ENCODE results near the gene TM2D3. TPM values are rescaled to one million over a fixed set of nuclear protein-coding genes. Genes with fewer than 3 reads are reported as not detected.

The TM2D3 gene
- total RNA-seq, 1 experiment from 2014 or later = 34.7 TPM

DNA sequence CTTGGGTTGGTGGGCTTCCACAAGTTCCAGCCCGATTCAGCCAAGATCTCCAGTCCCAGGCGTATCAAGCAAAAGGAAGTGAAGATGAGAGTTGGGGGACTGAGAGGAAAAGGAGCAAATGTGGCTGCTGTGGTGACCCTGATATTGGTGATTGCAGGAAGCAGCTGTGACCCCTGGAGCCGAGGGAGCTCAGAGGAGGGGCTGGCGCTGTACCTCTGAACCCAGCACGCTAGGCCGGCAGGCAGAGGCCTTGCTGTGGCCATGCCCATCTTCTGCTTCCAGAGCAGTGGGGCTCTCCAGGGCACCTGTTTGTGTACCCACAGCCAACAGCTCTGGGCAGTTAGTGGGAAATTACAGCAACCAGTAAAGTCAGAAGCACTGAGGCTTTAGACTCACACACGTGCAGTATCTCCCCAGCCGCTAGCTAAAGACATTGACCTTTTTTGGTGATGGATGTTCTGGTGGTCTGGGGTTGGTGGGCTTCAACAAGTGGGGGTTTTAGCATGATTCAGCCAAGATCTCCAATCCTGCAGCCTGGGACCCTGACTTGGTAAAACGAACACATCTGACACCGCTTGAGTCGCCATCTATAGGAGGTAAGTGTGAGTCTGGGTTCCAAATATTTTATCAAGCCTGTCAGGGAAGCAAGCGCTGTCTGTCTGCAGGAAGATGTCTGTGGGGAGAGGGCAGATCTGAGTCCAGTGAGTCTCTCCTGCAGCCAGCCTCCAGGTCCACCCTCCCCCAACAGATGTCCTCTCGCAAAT is 33.1 kb downstream of the TM2D3 start:
- CTCF ChIA-PET = no interaction called here
- Histone ChIP-seq H3K4me1 (peaks cover 7% of the 10 kb centered on the region; the same call in 1 of the 2 replicates), H3K4me3 (ENCODE audit: low read depth, low read length) (no peak overlapping the region), H3K27me3 (replicated peaks; ENCODE audit: control insufficient read depth, insufficient read depth, low read length) (no peaks in the 10 kb centered on the region), H3K36me3 (ENCODE audit: control insufficient read depth, insufficient read depth, low read length) (no peaks in the 10 kb centered on the region), H3K9me3 (no peaks in the 10 kb centered on the region)
- peaks cover 14% of the 10 kb centered on the region for H3K4me1 Mint-ChIP-seq (ENCODE audit: low read depth, unreplicated experiment)
- intact Hi-C loops (cut with micrococcal nuclease; ENCODE audit: unreplicated experiment) = no loop called here
- peaks cover 12% of the 10 kb centered on the region for H3K9me3 Mint-ChIP-seq (ENCODE audit: unreplicated experiment)
- no TSS peak for BruUV-seq (replicated peaks)
- H3K4me3 Mint-ChIP-seq (ENCODE audit: unreplicated experiment) = no peak overlapping the region
- no peak for DNase-seq
- H3K27ac Mint-ChIP-seq (ENCODE audit: unreplicated experiment) = no peak overlapping the region
- H3K27me3 Mint-ChIP-seq (ENCODE audit: insufficient read depth, unreplicated experiment) = no peaks in the 10 kb centered on the region
- TF ChIP-seq CTCF (IDR thresholded peaks at IDR 0.05; ENCODE audit: insufficient read depth in 1 of 2, low read depth in 1 of 2, low read length in 1 of 2, severe bottlenecking in 1 of 2, unreplicated experiment in 1 of 2) = no peak
- H3K36me3 Mint-ChIP-seq (ENCODE audit: insufficient read depth, unreplicated experiment) = peaks cover 6% of the 10 kb centered on the region
- POLR2A ChIA-PET = no interaction called here

- ChIA-PET CTCF (no interaction called here), POLR2A (no interaction called here)
- intact Hi-C loops (cut with micrococcal nuclease; ENCODE audit: unreplicated experiment) = no loop called here
- no peaks in the 10 kb centered on the region for H3K9me3 ChIP-seq
- no peak overlapping the region for H3K4me3 ChIP-seq (ENCODE audit: low read depth, low read length)
- no peaks in the 10 kb centered on the region for H3K27me3 ChIP-seq (replicated peaks; ENCODE audit: control insufficient read depth, insufficient read depth, low read length)
- no peaks in the 10 kb centered on the region for H3K36me3 ChIP-seq (ENCODE audit: control insufficient read depth, insufficient read depth, low read length)
- BruUV-seq (replicated peaks) = no TSS peak
- Mint-ChIP-seq H3K4me3 (ENCODE audit: unreplicated experiment) (no peak overlapping the region), H3K36me3 (ENCODE audit: insufficient read depth, unreplicated experiment) (peaks cover 6% of the 10 kb centered on the region), H3K4me1 (ENCODE audit: low read depth, unreplicated experiment) (peaks cover 14% of the 10 kb centered on the region), H3K9me3 (ENCODE audit: unreplicated experiment) (peaks cover 3% of the 10 kb centered on the region), H3K27ac (ENCODE audit: unreplicated experiment) (no peak overlapping the region), H3K27me3 (ENCODE audit: insufficient read depth, unreplicated experiment) (no peaks in the 10 kb centered on the region)
- H3K4me1 ChIP-seq = peaks cover 7% of the 10 kb centered on the region; the same call in 1 of the 2 replicates
- no peak for TF ChIP-seq CTCF (IDR thresholded peaks at IDR 0.05; ENCODE audit: insufficient read depth in 1 of 2, low read depth in 1 of 2, low read length in 1 of 2, severe bottlenecking in 1 of 2, unreplicated experiment in 1 of 2)
- DNase-seq = no peak
These were observed 34.1 kb downstream of the TM2D3 start for GRCh38 chr15:101618076-101618475.

- Mint-ChIP-seq H3K9me3 (ENCODE audit: unreplicated experiment) (no peaks in the 10 kb centered on the region), H3K4me3 (ENCODE audit: unreplicated experiment) (no peak overlapping the region), H3K27ac (ENCODE audit: unreplicated experiment) (no peak overlapping the region), H3K4me1 (ENCODE audit: low read depth, unreplicated experiment) (peaks cover 14% of the 10 kb centered on the region), H3K36me3 (ENCODE audit: insufficient read depth, unreplicated experiment) (peaks cover 6% of the 10 kb centered on the region), H3K27me3 (ENCODE audit: insufficient read depth, unreplicated experiment) (no peaks in the 10 kb centered on the region)
- H3K4me1 ChIP-seq = peaks cover 7% of the 10 kb centered on the region; the same call in 1 of the 2 replicates
- BruUV-seq (replicated peaks) = no TSS peak
- intact Hi-C loops (cut with micrococcal nuclease; ENCODE audit: unreplicated experiment) = no loop called here
- DNase-seq = no peak
- no peaks in the 10 kb centered on the region for H3K9me3 ChIP-seq
- no peaks in the 10 kb centered on the region for H3K27me3 ChIP-seq (replicated peaks; ENCODE audit: control insufficient read depth, insufficient read depth, low read length)
- ChIA-PET CTCF (no interaction called here), POLR2A (no interaction called here)
- no peak for TF ChIP-seq CTCF (IDR thresholded peaks at IDR 0.05; ENCODE audit: insufficient read depth in 1 of 2, low read depth in 1 of 2, low read length in 1 of 2, severe bottlenecking in 1 of 2, unreplicated experiment in 1 of 2)
- H3K36me3 ChIP-seq (ENCODE audit: control insufficient read depth, insufficient read depth, low read length) = no peaks in the 10 kb centered on the region
- H3K4me3 ChIP-seq (ENCODE audit: low read depth, low read length) = no peak overlapping the region
These were observed 34.7 kb downstream of the TM2D3 start for GRCh38 chr15:101617390-101617965.
